Activated CD4-positive, alpha-beta T cell treated with anti-CD3 and anti-CD28 coated beads for 4 hours (primary cell): ENCODE results near the gene CDC45.

Source experiments
- DNase-seq, 2 donors: peaks; one replicate each; pipeline ENCODE4 v3.0.0-alpha.2; 2020

The CDC45 gene

GRCh38 chr22:19470010-19470409 lies 9.7 kb upstream of the CDC45 start:
- DNase-seq, result no peak

- no peak for DNase-seq
Measured at GRCh38 chr22:19471572-19471971, 8.1 kb upstream of the CDC45 start.

- no peak for DNase-seq
Measured at GRCh38 chr22:19472233-19472632, 7.5 kb upstream of the CDC45 start.

DNA sequence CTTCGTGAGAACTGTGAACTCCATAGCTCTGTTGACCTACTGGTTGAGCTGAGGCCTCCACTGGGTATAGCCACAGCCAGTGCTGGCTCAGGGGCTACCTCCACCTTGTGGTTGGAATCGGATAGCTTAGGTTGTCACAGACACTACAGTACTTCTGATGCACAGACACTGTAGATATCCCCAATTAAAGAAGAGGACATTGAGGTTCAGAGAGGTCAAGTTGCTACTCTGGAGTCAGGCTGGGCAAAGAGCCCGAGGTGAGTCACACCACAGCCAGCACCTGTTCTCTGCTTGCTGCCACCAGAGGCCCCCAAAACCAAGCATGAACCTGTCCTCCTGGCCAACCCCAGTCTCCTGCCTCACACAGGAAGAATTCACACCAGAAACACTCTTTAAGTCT lies 6.1 kb upstream of the CDC45 start:
- no peak for DNase-seq

DNA sequence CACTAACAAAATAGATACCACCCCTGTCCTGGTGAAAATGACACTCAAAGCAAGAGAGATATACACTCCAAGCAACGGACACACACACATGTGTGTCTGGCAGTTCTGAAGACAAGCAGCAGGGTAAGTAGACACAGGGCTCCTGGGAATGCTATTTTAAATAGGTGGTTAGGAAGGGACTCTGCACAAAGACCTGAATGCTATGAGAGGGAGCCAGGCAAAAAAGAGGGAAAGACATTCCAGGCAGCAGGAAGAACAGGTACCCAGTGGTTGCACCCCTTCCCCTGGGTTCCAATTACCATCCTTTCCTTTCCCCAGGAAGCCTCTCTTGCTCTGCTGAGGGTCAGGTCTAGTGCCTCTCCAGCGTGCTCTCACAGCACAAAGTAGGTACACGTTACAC lies 3.7 kb upstream of the CDC45 start:
- DNase-seq, result no peak

DNA sequence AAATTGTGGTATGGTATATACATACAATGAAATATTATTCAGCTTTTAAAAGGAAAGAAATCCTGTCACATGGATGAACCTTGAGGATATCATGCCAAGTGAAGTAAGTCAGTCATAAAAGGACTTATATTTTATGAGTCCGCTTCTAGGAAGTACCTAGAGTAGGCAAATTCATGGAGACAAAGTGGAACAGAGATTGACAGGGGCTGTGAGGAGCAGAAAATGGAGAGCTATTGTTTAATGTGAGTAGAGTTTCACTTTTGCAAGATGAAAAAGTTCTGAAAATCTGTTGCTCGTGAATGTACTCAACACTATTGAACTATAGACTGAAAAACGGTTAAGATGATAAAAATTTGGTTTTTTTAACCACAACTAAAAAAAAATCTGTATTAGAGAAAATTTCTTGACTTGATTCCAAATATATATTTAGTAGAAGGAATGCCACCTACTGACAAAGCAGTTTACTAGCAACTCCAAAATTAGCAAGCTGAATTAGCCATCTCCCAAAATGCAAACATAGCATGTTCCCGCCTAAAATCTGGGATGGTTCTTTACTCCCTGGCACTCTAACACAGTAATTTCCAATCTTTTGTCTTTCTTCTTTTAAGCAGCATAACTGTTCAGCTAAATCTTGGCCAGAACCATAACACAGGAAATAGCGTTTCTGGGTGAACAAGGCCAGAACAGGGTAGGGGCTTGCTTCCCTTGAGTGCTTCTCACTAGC lies 2.2 kb upstream of the CDC45 start:
- no peak for DNase-seq

DNA sequence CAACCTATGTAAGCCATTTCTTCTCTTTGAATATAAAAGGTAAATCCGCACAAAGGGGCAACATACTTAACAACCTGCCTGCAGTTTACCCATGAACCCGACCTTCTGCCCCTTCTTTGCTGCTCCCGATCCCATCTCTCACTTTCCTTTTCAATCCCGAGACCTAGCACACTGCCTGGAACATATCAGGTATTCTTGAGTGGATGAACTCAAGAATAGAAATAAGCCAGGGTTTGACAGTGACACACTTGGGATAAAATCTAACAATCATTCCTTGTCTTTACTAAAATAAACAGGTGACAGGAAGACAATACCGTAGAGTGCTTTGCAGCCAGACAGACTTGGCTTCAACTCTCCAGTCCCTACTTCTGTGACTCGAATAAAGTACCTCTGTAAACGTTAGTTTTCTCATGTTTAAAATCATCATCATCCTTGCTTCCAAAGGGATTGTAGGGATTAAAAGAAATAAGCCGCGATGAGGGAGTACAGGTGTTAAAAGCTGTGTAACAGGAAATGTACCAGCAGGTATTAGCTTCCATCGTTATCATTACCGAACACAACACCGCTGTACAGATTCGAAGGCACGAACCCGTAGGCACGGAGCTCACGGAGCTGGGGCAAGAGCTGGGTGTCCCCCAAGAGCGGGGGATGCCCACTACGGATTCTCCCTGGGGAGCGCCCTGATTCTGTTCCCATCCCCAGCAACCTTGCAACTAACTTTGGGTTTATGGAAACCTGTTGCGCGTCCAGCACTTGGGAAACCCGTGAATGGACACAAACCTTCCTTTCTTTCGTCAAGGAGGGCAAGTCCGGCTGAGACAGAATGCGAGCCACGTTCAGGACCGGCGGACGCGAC lies 1.4 kb upstream of the CDC45 start:
- peak; percentile 6 to 14 for DNase-seq

DNA sequence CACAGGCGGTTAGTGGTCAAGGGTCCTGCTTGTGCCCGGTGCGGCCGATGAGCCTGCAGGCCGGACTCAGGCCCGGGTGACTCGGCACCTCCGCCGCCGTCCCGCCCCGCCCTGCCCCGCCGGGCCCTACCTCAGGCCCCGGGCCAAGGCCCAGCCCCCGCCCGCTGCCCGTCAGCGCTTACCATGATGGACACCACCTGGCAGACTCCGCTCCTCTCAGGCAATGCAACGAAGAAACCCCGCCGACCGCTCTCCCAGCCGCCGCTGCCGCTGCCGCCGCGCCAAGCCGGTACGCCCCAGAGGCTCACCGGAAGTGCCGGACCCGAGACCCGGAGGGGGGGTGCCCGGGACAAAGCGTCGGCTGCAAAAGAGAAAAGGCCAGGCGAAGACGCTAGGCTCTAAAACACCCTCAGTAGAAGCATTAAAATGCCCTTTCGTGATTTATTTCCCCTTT lies 792 bp upstream of the CDC45 start, which contains the start of gene UFD1:
Gene UFD1 (minus strand): TSS at position 293 of the 454 bp plus-strand sequence. CDS start 108 bp downstream, at position 185.
- peak; percentile 70 to 75 for DNase-seq

- DNase-seq, result no peak
Measured at GRCh38 chr22:19480173-19480568, 451 bp downstream of the CDC45 start.

- DNase-seq, result no peak
Measured at GRCh38 chr22:19480789-19481188, 1.1 kb downstream of the CDC45 start.

DNA sequence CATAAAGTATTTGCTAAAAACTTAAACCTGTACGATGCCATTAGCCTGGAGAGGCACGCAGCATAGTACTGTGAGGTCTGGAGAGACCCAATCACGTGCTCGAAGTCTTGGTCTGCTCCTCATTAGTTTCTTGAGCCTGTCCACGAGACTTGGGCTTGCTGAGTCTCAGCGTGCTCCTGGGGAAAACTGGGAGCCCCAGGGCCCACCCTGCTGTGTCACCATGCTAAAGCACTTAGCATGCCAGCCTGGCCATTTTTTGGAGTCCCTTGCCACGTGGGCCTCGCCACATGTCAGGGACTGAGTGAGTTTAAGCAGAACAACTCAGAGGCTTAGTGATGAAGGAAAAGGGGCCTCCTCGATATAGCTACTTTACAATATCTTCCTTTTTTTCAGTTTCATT lies 2.6 kb downstream of the CDC45 start:
- no peak for DNase-seq

- no peak for DNase-seq
Measured at GRCh38 chr22:19483481-19484244, 3.9 kb downstream of the CDC45 start.

DNA sequence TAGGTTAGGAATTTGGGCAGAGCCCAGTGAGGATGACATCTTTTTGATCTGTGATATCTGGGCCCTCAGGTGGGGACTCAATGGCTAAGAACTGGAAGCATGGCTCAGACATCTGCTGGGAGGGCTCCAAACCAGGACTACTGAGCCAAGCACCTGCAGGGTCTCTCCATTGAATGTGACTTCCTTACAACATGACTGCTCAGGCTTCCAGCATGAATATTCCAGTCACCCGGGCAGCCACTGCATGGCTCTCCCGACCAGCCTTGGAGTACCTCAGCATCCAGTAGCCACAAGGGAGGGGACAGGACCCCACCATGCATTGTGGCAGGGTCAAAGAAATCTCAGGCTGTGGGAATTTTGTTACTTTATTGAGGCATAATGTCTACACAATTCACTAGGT lies 8.6 kb downstream of the CDC45 start:
- DNase-seq, result no peak

DNA sequence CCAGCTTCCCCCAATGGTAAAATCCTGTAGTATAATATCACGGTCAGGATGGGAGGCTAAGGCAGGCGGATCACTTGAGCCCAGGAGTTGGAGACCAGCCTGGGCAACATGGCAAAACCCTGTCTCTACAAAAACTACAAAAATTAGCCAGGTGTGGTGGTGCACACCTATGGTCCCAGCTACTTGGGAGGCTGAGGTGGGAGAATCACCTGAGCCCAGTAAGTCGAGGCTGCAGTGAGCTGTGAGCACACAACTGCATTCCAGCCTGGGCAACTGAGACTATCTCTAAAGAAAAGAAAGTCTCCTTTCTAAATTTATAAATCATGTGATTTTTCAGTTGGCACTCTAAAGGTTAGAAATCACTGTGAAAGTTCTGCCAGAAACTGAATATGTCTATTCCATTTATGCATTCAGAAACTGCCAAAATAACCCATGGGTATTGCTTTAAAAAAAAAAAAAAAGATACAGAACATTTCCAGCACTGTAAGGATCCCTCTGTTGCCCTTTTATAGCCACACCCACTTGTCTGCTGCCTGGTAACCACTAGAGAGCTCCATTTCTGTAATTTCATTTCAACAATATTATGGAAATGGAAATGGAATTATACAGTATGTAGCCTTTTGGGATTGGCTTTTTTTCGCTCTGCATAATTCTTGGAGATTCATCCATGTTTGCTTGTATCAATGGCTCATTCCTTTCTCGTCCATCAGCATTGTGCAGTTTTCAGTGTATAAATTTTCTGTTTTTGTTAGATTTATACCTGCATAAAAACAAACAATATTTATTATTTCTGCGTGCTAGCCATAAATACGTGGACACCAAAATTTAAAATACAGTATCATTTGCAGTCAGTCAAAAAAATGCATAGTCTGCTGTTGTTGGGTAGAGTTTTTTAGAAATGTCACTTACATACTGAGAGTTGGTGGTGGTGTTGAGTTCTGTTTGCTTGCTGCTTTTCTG lies 9.4 kb downstream of the CDC45 start:
- no peak for DNase-seq

DNA sequence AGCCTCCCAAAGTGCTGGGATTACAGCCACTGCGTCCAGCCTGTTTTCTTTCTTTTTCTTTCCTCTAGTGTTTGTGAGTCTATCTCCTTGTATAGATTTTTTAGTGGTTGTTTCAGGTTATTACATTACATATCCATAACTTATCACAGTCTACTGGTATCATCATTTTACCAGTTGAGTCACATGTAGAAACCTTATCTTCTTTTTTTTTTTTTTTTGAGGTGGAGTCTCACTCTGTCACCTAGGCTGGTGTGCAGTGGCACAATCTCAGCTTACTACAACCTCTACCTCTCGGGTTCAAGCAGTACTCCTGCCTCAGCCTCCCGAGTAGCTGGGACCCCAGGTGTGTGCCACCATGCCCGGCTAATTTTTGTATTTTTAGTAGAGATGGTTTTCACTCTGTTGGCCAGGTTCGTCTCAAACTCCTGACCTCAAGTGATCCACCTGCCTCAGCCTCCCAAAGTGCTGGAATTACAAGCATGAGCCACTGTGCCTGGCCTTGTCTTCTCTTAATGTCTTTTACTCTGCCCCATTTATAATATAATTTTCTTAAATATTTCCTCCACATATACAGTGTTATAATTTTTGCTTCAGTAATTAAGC lies 11.0 kb downstream of the CDC45 start:
- no peak for DNase-seq

DNA sequence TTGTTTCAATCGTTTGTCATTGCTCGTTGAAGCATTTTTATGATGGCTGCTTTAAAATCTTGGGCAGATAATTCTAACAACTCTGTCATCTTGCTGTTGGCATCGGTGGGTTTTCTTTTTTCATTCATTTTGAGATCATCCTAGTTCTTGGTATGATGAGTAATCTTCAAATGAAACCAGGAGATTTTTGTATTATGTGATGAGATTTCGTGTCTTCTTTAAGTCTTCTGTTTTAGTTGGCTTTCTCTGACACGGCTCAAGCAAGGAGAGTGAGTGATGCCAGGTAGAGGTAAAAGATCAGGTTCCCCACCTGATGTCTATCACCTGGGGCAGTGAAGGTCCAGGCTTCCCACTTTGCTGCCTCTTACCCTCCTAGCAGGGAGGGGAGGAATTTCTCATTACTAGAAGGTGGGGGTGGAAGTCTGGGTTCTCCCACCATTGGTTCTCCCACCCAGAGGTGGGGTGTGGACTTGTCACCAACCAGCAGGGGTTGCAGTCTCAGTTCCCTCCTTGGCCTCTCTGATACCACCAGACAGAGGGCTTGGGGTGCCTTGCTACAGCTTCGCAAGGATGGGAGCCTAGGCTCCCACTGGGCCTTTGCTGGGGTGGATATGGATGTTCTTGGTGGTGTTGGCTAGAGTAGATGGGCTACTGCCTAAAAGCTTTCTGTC lies 12.9 kb downstream of the CDC45 start:
- DNase-seq, result no peak

DNA sequence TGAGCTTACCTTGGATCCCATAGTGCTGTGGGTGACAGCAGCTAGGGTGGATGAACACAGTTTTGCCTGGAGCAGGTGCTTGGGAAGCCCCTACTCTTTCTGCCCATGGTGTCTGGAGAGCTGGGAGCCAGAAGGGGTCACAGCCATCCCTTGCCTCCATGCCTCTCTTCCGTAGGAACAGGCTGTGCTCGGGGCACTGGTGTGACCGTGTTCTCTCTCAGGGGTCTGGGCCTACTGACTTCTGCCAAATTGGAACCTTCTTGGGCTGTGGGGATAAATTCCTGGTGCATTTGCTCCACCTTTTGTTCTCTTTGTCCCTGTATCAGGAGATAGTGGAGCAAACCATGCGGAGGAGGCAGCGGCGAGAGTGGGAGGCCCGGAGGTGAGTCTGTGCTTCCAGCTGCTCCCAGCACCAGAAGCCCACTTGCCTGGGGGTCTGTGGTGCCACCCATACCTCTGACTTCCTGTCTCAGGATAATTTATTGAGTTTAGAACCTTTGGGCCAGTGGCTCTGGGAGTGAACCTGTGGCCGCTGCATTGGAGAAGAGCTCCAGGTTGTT lies 14.4 kb downstream of the CDC45 start:
- DNase-seq, result no peak

- no peak for DNase-seq
Measured at GRCh38 chr22:19494676-19495173, 15.0 kb downstream of the CDC45 start.

DNA sequence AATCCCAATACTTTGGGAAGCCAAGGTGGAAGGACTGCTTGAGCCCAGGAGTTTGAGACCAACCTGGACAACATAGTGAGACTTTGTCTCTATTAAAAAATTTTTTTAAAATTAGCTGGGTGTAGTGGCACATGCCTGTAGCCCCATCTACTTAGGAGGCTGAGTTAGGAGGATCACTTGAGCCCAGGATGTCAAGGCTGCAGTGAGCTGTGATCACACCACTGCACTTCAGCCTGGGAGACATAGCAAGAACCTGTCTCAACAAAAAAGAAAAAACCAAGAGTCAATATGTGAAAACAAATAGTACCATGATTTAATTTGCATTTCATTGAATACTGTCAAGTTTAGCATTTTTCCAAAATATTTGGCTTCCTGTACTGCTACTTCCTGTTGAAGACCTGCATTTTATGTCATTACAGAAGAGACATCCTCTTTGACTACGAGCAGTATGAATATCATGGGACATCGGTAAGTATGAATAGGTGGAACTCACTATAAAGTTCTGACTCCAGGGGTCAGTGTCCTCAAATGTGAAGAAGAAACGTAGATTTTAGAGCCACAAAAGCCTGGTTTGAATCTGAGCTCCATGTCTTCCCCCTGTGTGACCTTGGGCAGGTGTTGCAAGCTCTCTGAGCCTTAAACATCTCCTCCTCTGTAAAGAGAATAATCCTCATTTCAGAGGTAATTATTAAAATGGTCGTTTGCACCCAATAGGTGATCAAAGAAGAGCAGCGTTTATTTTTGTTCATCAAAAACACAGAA lies 16.0 kb downstream of the CDC45 start:
- DNase-seq, result no peak

- no peak for DNase-seq
Measured at GRCh38 chr22:19496324-19496630, 16.6 kb downstream of the CDC45 start.
